ENCODE data around the gene HRNR. TPM values are rescaled to one million over a fixed set of nuclear protein-coding genes. Genes with fewer than 3 reads are reported as not detected.
"Not testable (repeated sequence)": the region's sequence is repeated elsewhere in the genome, so short reads cannot be mapped to it uniquely, and the experiment has no call there.

The HRNR gene
- total RNA-seq: not detected

DNA sequence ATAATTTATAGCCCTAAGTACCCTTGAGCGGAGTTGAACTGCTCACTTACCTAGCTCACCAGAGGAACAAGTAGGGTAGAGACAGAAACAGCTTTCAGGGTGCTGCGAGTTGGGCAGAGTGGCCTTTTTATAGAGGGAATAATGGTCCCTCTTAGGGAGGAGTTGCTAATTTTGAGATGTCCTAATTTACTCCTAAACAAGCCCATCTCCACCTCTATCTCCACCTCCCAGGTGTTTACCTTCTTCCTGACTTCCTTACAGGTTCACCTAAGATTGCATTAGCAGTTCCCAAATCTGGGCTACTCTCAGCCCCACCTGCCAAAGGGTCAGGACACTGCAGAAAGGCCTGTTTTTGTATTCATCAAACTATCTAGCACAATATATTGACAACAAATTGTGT lies at the start of gene HRNR:
HRNR (minus strand) TSS at position 101 of the 400 bp plus-strand sequence. CDS start 940 bp downstream, outside the sequence.
- H3K36me3 ChIP-seq: no peaks in the 10 kb centered on the region
- intact Hi-C loops (cut with DNase I): no loop called here
- TF ChIP-seq, protein P1, sequence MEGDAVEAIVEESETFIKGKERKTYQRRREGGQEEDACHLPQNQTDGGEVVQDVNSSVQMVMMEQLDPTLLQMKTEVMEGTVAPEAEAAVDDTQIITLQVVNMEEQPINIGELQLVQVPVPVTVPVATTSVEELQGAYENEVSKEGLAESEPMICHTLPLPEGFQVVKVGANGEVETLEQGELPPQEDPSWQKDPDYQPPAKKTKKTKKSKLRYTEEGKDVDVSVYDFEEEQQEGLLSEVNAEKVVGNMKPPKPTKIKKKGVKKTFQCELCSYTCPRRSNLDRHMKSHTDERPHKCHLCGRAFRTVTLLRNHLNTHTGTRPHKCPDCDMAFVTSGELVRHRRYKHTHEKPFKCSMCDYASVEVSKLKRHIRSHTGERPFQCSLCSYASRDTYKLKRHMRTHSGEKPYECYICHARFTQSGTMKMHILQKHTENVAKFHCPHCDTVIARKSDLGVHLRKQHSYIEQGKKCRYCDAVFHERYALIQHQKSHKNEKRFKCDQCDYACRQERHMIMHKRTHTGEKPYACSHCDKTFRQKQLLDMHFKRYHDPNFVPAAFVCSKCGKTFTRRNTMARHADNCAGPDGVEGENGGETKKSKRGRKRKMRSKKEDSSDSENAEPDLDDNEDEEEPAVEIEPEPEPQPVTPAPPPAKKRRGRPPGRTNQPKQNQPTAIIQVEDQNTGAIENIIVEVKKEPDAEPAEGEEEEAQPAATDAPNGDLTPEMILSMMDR (IDR thresholded peaks at IDR 0.05): no peak
- TF ChIP-seq POLR2A (IDR thresholded peaks at IDR 0.05) (no peak), POLR2AphosphoS5 (IDR thresholded peaks at IDR 0.05; ENCODE audit: insufficient read depth in 1 of 2, low read depth in 1 of 2) (no peak)

DNA sequence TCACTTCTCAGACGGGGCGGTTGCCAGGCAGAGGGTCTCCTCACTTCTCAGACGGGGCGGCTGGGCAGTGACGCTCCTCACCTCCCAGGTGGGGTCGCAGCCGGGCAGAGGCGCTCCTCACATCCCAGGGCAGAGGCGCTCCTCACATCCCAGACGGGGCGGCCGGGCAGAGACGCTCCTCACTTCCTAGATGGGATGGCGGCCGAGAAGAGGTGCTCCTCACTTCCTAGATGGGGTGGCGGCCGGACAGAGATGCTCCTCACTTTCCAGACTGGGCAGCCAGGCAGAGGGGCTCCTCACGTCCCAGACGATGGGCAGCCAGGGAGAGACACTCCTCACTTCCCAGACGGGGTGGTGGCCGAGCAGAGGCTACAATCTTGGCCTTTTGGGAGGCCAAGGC lies 32.4 kb upstream of the HRNR start:
- H3K4me1 ChIP-seq; H3K36me3 ChIP-seq; H3K9me3 ChIP-seq; intact Hi-C loops (cut with DNase I); DNase-seq (ENCODE audit: extremely low spot score in 2 of 2); H3K4me3 ChIP-seq; H3K27ac ChIP-seq; H3K27me3 ChIP-seq: not testable (repeated sequence)

More for the DNA sequence above, at the start of gene HRNR:
- DNase-seq (ENCODE audit: extremely low spot score in 2 of 2): no peak
- H3K27me3 ChIP-seq: no peaks in the 10 kb centered on the region
- no peak within 1 kb of the TSS for H3K4me3 ChIP-seq
- no peak within 1 kb of the TSS for H3K27ac ChIP-seq
- no peaks in the 10 kb centered on the region for H3K9me3 ChIP-seq
- no peaks in the 10 kb centered on the region for H3K4me1 ChIP-seq

DNA sequence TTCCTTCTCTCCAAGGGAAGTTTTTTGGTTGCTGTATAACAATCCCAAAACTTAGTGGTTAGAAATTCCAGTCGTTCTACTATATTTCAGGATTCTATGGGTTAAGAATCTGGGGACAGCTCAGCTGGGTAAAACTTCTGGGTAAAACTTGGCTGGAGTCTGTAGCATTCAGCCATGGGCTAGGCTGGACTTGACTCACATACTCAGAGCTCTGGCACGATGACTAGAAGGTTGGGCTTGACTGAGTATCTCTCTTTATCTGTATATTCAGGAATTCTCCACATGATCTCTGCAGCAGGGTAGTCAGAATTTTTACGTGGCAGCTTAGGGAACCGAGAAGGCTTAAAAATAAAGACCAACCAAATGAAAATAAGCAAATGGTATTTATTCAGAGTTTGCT lies 28.2 kb upstream of the HRNR start:
- intact Hi-C loops (cut with DNase I): no loop called here
- H3K27ac ChIP-seq: no peak overlapping the region
- H3K9me3 ChIP-seq: no peaks in the 10 kb centered on the region
- no peaks in the 10 kb centered on the region for H3K4me1 ChIP-seq
- H3K4me3 ChIP-seq: no peak overlapping the region
- no peaks in the 10 kb centered on the region for H3K36me3 ChIP-seq
- DNase-seq (ENCODE audit: extremely low spot score in 2 of 2): no peak
- no peaks in the 10 kb centered on the region for H3K27me3 ChIP-seq
- no peak for TF ChIP-seq POLR2A (IDR thresholded peaks at IDR 0.05)

- no peaks in the 10 kb centered on the region for H3K27me3 ChIP-seq
- TF ChIP-seq, protein P1 (IDR thresholded peaks at IDR 0.05): no peak
- TF ChIP-seq POLR2AphosphoS5 (IDR thresholded peaks at IDR 0.05; ENCODE audit: insufficient read depth in 1 of 2, low read depth in 1 of 2) (no peak), POLR2A (IDR thresholded peaks at IDR 0.05) (no peak)
These were observed 27.4 kb upstream of the HRNR start for GRCh38 chr1:152251391-152251790.

GRCh38 chr1:152247316-152247715 lies 23.3 kb upstream of the HRNR start:
- Histone ChIP-seq H3K27ac (no peak overlapping the region), H3K4me3 (no peak overlapping the region), H3K4me1 (no peaks in the 10 kb centered on the region), H3K9me3 (no peaks in the 10 kb centered on the region), H3K36me3 (no peaks in the 10 kb centered on the region), H3K27me3 (no peaks in the 10 kb centered on the region)
- no peak for TF ChIP-seq POLR2AphosphoS5 (IDR thresholded peaks at IDR 0.05; ENCODE audit: insufficient read depth in 1 of 2, low read depth in 1 of 2)
- TF ChIP-seq, protein P1 (IDR thresholded peaks at IDR 0.05): no peak
- no peak for TF ChIP-seq POLR2A (IDR thresholded peaks at IDR 0.05)
- intact Hi-C loops (cut with DNase I): no loop called here
- no peak for DNase-seq (ENCODE audit: extremely low spot score in 2 of 2)

More at GRCh38 chr1:152251391-152251790, 27.4 kb upstream of the HRNR start:
- intact Hi-C loops (cut with DNase I): no loop called here
- no peak overlapping the region for H3K27ac ChIP-seq
- no peaks in the 10 kb centered on the region for H3K9me3 ChIP-seq
- no peak for DNase-seq (ENCODE audit: extremely low spot score in 2 of 2)
- H3K36me3 ChIP-seq: no peaks in the 10 kb centered on the region
- H3K4me1 ChIP-seq: no peaks in the 10 kb centered on the region
- no peak overlapping the region for H3K4me3 ChIP-seq

- Histone ChIP-seq H3K9me3 (no peaks in the 10 kb centered on the region), H3K4me1 (no peaks in the 10 kb centered on the region), H3K36me3 (no peaks in the 10 kb centered on the region), H3K27me3 (no peaks in the 10 kb centered on the region), H3K27ac (no peak overlapping the region), H3K4me3 (no peak overlapping the region)
- intact Hi-C loops (cut with DNase I): no loop called here
- peak in 1 of 2 donors; percentile 23 for TF ChIP-seq POLR2AphosphoS5 (IDR thresholded peaks at IDR 0.05; ENCODE audit: insufficient read depth in 1 of 2, low read depth in 1 of 2)
- TF ChIP-seq, protein P1 (IDR thresholded peaks at IDR 0.05): no peak
- no peak for DNase-seq (ENCODE audit: extremely low spot score in 2 of 2)
These were observed 20.7 kb upstream of the HRNR start for GRCh38 chr1:152244576-152245273.
